ENCODE data around the gene BCAS3. TPM values are rescaled to one million over a fixed set of nuclear protein-coding genes. Genes with fewer than 3 reads are reported as not detected.

BCAS3 gene
- total RNA-seq, 2 donors from 2014 or later = 44.1 to 71.5 TPM

GRCh38 chr17:61227866-61228265 lies 550.2 kb downstream of the BCAS3 start:
- no peak for ATAC-seq
- intact Hi-C loops (cut with DNase I) = no loop called here
- H3K27me3 ChIP-seq = no peaks in the 10 kb centered on the region
- peaks cover 8% of the 10 kb centered on the region for H3K4me1 ChIP-seq
- no peak for DNase-seq
- no peak for TF ChIP-seq CTCF (IDR thresholded peaks at IDR 0.05)
- TF ChIP-seq POLR2A (IDR thresholded peaks at IDR 0.05) = no peak
- H3K36me3 ChIP-seq (replicated peaks in 1 of 2; ENCODE audit: insufficient read depth in 1 of 2, low read depth in 2 of 2) = no peaks in the 10 kb centered on the region
- no peaks in the 10 kb centered on the region for H3K9me3 ChIP-seq
- H3K4me3 ChIP-seq = no peak overlapping the region
- H3K27ac ChIP-seq = no peak overlapping the region

DNA sequence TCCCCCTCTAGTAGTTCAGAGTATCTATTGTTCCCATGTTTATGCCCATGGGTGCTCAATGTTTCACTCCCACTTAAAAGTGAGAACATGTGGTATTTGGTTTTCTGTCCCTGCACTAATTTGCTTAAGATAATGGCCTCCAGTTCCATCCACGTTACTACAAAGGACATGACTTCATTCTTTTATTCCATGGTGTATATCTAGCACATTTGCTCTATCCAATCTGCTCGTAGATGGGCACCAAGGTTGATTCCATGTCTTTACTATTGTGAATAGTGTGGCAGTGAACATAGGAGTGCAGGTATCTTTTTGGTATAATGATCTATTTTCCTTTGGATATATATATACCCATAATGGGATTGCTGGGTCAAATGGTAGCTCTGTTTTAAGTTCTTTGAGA lies 552.8 kb downstream of the BCAS3 start:
- H3K36me3 ChIP-seq (replicated peaks in 1 of 2; ENCODE audit: insufficient read depth in 1 of 2, low read depth in 2 of 2) = no peaks in the 10 kb centered on the region
- H3K27ac ChIP-seq = no peak overlapping the region
- 74 to 84% methylated on average over 2 of the region's 2 CpGs for WGBS, 2 donors
- H3K4me3 ChIP-seq = no peak overlapping the region
- ATAC-seq = no peak
- no peaks in the 10 kb centered on the region for H3K9me3 ChIP-seq
- intact Hi-C loops (cut with DNase I) = no loop called here
- DNase-seq = no peak
- no peak for TF ChIP-seq CTCF (IDR thresholded peaks at IDR 0.05)
- no peak for TF ChIP-seq POLR2A (IDR thresholded peaks at IDR 0.05)
- H3K4me1 ChIP-seq = peaks cover 12% of the 10 kb centered on the region
- no peaks in the 10 kb centered on the region for H3K27me3 ChIP-seq

DNA sequence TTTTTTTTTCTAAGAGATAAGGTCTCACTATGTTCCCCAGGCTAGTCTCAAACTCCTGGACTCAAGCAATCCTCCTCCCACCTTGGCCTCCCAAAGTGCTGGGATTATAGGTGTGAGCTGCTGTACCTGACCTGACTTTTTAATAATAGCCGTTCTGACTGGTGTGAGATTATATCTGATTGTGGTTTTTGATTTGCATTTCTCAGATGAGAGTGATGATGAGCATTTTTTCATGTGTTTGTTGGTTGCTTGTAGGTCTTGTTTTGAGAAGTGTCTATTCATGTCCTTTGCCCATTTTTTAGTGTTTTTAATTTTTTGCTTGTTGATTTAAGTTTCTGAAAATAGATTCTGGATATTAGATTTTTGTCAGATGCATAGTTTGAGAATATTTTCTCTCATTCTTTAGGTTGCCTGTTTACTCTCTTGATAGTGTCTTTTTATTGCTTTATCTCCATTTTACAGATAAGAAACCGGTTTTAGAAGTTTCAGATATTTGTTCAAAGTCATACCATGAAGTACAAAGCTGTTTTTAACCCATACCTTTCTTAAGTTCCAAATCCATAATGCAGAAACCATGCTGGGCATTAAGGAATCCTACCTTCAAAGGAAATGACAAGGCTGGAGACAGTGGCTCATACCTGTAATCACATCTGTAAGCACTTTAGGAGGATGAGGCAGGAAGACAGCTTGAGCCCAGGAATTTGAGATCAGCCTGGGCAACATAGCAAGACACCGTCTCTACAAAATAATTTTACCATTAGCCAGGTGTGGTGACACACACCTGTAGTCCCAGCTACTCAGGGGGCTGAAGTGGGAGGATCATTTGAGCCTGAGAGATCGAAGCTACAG lies 553.5 kb downstream of the BCAS3 start:
- H3K36me3 ChIP-seq (replicated peaks in 1 of 2; ENCODE audit: insufficient read depth in 1 of 2, low read depth in 2 of 2) = no peaks in the 10 kb centered on the region
- H3K4me1 ChIP-seq = peaks cover 18% of the 10 kb centered on the region
- intact Hi-C loops (cut with DNase I) = no loop called here
- 67 to 69% methylated on average over 4 of the region's 4 CpGs for WGBS, 2 donors
- no peak overlapping the region for H3K27ac ChIP-seq
- H3K9me3 ChIP-seq = no peaks in the 10 kb centered on the region
- DNase-seq = no peak
- ATAC-seq = no peak
- H3K4me3 ChIP-seq = no peak overlapping the region
- no peaks in the 10 kb centered on the region for H3K27me3 ChIP-seq
- TF ChIP-seq POLR2A (IDR thresholded peaks at IDR 0.05) (no peak), CTCF (IDR thresholded peaks at IDR 0.05) (no peak)

- Histone ChIP-seq H3K9me3 (no peaks in the 10 kb centered on the region), H3K27ac (no peak overlapping the region), H3K4me3 (no peak overlapping the region), H3K27me3 (no peaks in the 10 kb centered on the region), H3K36me3 (replicated peaks in 1 of 2; ENCODE audit: insufficient read depth in 1 of 2, low read depth in 2 of 2) (no peaks in the 10 kb centered on the region), H3K4me1 (peaks cover 18% of the 10 kb centered on the region)
- intact Hi-C loops (cut with DNase I) = no loop called here
- no peak for ATAC-seq
- WGBS, 2 donors = 91 to 93% methylated on average over 3 of the region's 3 CpGs
- DNase-seq = no peak
- TF ChIP-seq POLR2A (IDR thresholded peaks at IDR 0.05) = no peak
- no peak for TF ChIP-seq CTCF (IDR thresholded peaks at IDR 0.05)
These were observed 555.2 kb downstream of the BCAS3 start for GRCh38 chr17:61232871-61233270.

Measured in body of pancreas (tissue), 4 donors.